SHP77 (cell line): ENCODE results near the gene EIF2AK3.
A peak's percentile ranks its signal among the peaks of the same experiment; 100 is the strongest.
"Not testable (repeated sequence)": the region's sequence is repeated elsewhere in the genome, so short reads cannot be mapped to it uniquely, and the experiment has no call there.

Experiments
- DNase-seq, 2 experiments: peaks; one replicate each; lab custom pipeline; 2025; lab: John Stamatoyannopoulos, UW

Gene EIF2AK3

DNA sequence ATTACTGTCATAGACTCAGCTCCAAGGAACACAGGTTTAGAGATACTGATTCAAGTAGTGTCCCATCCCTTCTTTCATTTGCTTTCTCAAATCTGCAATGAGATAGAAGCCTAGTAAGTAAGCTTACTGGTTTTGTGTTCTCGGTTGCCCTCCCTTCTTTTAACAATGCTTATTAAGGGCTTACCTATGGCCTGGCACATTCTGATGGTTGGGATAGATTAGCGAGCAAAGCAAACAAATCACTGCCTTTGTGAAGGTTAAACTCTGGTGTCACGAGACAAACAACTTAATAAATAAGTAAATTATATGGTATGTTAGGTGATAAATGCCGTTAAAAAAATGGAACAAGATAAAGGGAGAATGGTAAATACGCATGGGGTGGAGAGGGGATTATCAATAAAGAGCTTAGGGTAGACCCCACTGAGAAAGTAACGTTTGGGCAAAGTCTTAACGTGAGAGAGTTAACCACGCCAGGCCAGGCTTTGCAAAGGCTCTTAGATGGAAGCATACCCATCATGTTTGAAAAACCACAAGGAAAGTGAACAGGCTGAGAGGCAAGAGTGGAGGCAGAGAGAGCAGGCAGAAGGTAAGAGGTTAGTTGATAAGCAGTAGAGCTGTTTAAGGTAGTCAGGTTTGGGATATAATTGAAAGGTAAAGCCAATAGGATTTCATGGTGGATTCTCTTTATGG, 31.0 kb downstream of the EIF2AK3 start:
- DNase-seq: no peak

GRCh38 chr2:88591698-88592097, 35.6 kb downstream of the EIF2AK3 start:
- no peak for DNase-seq

GRCh38 chr2:88590998-88591613, 36.2 kb downstream of the EIF2AK3 start:
- DNase-seq: peak; percentile 60 to 66

- DNase-seq: no peak
Measured at GRCh38 chr2:88585969-88586368, 41.3 kb downstream of the EIF2AK3 start.

DNA sequence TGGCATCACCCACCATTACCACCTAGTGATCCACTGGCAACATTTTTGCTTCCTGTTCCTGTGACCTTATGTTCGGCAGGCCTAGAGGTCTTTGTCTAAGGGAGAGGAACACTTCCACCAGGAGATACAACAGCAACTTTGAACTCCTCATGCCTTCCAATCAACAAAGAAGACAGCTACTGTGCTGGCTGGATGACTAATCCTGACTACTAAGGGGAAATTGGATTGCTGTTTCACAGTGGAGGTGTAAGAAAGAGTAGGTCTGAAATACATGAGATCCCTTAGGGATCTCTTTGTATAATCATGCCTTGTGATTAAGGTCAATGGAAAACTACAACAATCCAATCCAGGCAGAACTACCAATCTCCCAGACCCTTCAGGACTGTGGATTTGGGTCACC, 45.2 kb downstream of the EIF2AK3 start:
- DNase-seq: no peak

DNA sequence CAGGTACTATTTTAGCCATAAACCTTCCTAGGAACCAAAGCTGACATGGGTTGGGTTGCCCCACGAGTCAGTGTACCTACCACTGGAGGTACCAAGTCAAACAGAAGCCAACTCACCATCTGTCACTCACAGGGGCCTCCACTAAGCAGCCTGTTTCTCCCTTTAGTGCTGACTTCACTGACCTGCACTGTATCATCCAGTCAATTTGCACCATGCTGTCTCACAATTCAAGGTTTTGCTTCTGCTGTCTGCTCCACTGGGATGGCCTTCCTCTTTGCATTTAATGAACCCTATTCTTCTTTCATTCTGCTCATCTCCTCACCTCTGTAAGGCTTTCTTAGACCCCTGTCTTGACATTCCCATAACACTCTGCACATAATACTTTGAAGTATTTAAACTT, 47.2 kb downstream of the EIF2AK3 start:
- no peak for DNase-seq

DNA sequence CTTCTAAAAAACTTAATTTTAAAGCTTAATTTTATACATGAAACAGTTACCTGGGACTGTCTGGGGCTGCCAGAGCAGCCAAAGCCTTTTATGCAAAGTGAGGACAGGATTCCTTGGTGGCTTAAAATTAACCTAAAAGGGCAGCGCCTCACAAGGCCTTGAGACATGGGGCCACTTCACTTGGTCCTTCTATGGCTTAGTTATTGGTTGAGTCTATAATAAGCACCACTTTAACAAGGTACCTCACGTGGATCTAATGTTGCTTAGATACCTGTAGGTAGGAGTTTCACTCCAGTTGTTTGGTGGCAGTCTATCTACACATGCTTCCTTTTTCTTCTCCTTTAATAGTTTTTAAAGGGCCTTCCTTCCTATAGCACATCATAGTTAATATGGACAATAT, 51.6 kb downstream of the EIF2AK3 start:
- DNase-seq: no peak

DNA sequence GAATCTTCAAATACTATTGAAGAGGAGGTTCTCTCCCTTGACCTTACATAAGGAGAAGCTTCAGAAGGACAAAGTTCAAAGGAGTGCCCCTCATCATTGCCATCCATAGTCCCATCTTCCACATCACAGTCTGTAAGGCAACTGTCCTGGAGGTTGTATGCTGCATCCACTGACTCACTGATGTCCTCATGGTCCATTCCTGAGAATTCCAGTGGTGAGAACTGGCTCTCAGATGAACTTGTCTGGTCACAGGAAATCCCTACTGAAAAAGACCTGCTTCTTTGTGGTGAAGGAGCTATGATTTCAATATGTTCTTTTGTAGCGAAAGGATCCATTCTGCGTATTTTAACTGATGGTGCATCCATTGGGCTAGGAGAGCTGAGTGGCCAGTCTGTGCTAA, 52.2 kb downstream of the EIF2AK3 start:
- no peak for DNase-seq

DNA sequence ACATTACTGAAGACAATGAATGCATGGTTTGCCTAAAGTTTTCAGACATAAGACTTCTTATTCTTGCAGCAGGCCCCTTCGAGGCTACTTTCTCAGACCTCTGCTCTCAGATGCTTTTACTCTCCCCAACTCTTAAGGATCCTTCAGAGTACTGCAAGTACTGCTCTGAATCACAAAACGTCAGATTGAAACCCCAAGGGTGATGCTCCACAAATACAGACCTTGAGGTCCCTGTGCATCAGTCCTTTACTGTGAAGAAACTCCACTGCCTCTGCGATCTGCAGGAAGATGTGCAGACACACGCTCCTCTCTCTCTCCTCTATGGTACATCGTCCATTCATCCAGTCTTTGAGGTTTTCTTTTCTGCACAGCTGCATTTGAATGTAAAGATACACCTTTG, 52.8 kb downstream of the EIF2AK3 start:
- no peak for DNase-seq

- no peak for DNase-seq
Measured at GRCh38 chr2:88568179-88568578, 59.1 kb downstream of the EIF2AK3 start.

GRCh38 chr2:88564402-88564801, 62.9 kb downstream of the EIF2AK3 start:
- no peak for DNase-seq

GRCh38 chr2:88563129-88563528, 64.1 kb downstream of the EIF2AK3 start:
- no peak for DNase-seq

- no peak for DNase-seq
Measured at GRCh38 chr2:88561646-88562388, 65.4 kb downstream of the EIF2AK3 start.

DNA sequence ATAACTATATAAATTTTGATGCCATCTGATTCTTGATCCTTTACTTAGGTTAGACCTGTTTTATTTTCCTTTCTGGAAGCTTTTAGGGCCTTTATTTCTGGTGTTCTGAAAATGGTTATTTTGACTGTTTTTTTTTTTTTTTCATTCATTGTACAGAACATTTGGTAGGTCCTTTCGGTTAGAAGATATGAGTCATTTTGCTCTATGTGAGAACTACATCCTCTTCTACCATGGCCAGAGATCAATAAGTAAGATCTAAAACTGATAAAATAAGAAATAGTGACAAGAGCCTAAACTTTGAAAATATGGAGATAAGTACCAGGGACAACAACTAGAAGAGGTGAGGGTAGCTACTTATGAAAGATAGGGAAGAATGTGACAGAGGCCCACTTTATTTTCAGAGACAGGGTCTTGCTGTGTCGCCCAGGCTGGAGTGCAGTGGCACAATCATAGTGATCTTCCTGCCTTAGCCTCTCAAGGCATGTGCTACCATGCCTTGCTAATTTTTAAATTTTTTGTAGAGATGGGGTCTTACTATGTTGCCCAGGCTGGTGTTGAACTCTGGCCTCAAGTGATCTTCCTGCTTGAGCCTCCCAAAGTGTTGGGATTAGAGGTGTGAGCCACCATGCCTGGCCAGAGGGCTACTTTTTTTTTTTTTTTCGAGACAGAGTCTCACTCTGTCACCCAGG, 66.5 kb downstream of the EIF2AK3 start:
- DNase-seq: no peak

GRCh38 chr2:88557290-88557689, 70.0 kb downstream of the EIF2AK3 start:
- DNase-seq: no peak

- no peak for DNase-seq
Measured at GRCh38 chr2:88556026-88556425, 71.2 kb downstream of the EIF2AK3 start.

- no peak for DNase-seq
Measured at GRCh38 chr2:88554189-88554588, 73.1 kb downstream of the EIF2AK3 start.

GRCh38 chr2:88549616-88550292, 77.5 kb downstream of the EIF2AK3 start:
- no peak for DNase-seq

GRCh38 chr2:88546291-88546690, 81.0 kb downstream of the EIF2AK3 start:
- not testable (repeated sequence) for DNase-seq

DNA sequence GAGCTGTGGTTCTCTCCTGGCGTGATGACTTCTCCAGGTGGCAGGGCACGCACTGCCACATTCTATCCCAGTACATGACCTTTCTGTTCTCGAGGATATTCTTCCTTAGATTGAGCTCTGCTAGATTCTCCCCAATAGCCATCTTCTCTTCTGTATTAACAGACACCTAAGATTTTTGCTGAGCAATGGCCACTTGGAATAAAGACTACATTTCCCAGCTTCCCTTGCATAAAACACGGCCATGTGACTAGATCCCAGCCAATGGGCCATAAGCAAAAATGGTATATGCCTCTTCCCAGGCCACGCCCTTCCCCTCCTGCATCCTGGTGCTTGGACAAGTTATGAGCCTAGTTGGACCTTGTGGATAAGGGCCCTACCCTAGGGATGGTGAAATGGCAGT, 82.1 kb downstream of the EIF2AK3 start:
- no peak for DNase-seq

DNA sequence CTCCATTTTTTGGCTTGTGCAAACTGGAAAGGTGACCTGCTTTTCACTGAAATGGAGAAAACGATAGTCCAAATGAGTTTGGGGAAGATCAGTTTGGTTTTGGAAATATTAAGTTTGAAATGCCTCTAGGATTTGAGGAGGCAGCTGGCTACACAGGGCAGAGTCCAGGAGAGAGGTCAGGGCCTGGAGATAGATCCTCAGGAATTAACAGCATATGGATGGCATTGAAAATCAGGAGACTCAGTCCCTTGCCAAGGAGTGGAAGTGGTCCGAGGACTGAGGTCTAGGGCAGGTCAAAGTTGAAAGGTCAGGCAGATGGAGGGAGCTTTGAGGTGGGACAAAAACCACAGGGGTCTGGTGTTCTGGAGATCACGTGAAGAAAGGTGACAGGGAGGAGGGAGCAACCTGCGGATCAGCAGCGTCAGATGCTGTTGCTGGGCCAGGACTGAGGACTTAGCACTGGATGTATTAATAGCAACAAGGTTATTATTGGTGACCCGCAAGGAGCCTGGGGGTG, 83.7 kb downstream of the EIF2AK3 start:
- DNase-seq: no peak

DNA sequence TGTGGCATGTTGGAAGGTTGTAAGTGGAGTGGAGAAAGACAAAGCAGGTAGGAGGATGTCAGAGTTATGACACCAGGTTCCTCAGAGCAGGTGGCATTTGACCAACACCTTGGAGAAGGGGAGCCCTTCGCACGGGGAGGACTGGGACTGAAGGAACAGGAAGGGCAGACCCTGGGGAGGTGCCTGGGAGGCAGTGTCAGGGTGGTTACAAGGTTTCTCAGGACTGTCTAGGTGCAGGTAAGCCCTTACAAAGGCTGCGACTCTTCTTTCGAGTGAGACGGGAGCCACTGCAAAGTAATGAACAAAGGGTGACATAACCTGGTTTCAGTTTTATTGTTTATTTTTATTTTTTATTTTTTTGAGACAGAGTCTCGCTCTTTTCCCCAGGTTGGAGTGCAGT, 84.6 kb downstream of the EIF2AK3 start:
- DNase-seq: no peak
